Right atrium auricular region (tissue), 2 donors: Measurements from ENCODE around the gene AOPEP. TPM values are rescaled to one million over a fixed set of nuclear protein-coding genes. Genes with fewer than 3 reads are reported as not detected.

Experiments used
- DNase-seq: peaks from one replicate; pipeline ENCODE4 v3.0.0-alpha.2; 2019; ENCODE audit warnings: low spot score
- H3K27ac ChIP-seq, 2 donors: fragments of 200-600 bp; sonication (generic); 1 replicate in 1 of 2; 2 replicates in 1 of 2; pipeline ENCODE4 v1.5.1; 2016 to 2019
- H3K27me3 ChIP-seq, 2 donors: fragments of 200-600 bp; sonication (generic); one replicate each; pipeline versions ENCODE4 v1.5.1 to v1.6.0; 2017 to 2019
- H3K36me3 ChIP-seq: fragments of 200-600 bp; sonication (generic); one replicate; pipeline ENCODE4 v1.5.1; 2016
- H3K4me1 ChIP-seq, 2 donors: fragments of 200-600 bp; sonication (generic); one replicate each; pipeline versions ENCODE4 v1.5.1 to v1.6.0; 2017 to 2019
- H3K4me3 ChIP-seq, 2 donors: fragments of 200-600 bp; sonication (generic); 1 replicate in 1 of 2; 2 replicates in 1 of 2; pipeline ENCODE4 v1.5.1; 2017 to 2019; ENCODE audit warnings: mild to moderate bottlenecking in 1 of 2, moderate library complexity in 1 of 2
- H3K9me3 ChIP-seq, 2 donors: fragments of 200-600 bp; sonication (generic); one replicate each; pipeline ENCODE4 v1.5.1; 2019
- total RNA-seq, 2 donors: library from RNA; depleted of rRNA; stranded (reverse); fragments of >200 nt; gene quantifications; one replicate each; pipeline ENCODE4 v1.1.0, GENCODE V29; 2016
- TF ChIP-seq, protein P1 (sequence below), 2 donors: fragments of 200-600 bp; sonication (generic); IDR thresholded peaks; one replicate each; pipeline ENCODE4 v1.5.1; 2019; ENCODE audit warnings: antibody characterized with exemption in 2 of 2

Gene AOPEP
- total RNA-seq, 2 donors from 2014 or later: 262 to 314 TPM

DNA sequence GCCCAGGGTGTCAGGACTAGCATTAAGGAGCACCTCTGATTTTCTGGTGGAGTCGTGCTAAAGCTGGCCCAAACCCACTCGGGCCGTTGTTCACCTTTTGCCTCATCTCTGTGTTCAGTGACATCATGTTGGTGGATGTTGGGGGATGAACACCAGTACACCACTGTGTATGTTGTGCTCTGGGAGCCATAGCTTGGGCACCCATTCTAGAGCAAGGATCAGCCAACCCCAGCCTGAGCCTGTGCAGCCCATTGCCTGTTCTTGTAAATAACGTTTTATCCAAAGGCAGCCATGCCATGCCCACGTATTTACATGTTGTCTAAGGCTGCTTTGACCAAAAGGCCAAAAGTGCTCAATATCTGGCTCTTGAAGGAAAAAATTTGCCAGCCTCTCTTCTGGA, 345.4 kb downstream of the AOPEP start:
- no peaks in the 10 kb centered on the region for H3K9me3 ChIP-seq
- H3K27ac ChIP-seq: peak overlapping the region; percentile 47 to 58
- no peaks in the 10 kb centered on the region for H3K27me3 ChIP-seq
- H3K4me1 ChIP-seq: peaks cover 0 to 97% of the 10 kb centered on the region in 2 donors
- H3K4me3 ChIP-seq: no peak overlapping the region
- TF ChIP-seq, protein P1, sequence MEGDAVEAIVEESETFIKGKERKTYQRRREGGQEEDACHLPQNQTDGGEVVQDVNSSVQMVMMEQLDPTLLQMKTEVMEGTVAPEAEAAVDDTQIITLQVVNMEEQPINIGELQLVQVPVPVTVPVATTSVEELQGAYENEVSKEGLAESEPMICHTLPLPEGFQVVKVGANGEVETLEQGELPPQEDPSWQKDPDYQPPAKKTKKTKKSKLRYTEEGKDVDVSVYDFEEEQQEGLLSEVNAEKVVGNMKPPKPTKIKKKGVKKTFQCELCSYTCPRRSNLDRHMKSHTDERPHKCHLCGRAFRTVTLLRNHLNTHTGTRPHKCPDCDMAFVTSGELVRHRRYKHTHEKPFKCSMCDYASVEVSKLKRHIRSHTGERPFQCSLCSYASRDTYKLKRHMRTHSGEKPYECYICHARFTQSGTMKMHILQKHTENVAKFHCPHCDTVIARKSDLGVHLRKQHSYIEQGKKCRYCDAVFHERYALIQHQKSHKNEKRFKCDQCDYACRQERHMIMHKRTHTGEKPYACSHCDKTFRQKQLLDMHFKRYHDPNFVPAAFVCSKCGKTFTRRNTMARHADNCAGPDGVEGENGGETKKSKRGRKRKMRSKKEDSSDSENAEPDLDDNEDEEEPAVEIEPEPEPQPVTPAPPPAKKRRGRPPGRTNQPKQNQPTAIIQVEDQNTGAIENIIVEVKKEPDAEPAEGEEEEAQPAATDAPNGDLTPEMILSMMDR (IDR thresholded peaks at IDR 0.05): no peak
- DNase-seq: peak; percentile 53
- peaks cover 58% of the 10 kb centered on the region for H3K36me3 ChIP-seq

DNA sequence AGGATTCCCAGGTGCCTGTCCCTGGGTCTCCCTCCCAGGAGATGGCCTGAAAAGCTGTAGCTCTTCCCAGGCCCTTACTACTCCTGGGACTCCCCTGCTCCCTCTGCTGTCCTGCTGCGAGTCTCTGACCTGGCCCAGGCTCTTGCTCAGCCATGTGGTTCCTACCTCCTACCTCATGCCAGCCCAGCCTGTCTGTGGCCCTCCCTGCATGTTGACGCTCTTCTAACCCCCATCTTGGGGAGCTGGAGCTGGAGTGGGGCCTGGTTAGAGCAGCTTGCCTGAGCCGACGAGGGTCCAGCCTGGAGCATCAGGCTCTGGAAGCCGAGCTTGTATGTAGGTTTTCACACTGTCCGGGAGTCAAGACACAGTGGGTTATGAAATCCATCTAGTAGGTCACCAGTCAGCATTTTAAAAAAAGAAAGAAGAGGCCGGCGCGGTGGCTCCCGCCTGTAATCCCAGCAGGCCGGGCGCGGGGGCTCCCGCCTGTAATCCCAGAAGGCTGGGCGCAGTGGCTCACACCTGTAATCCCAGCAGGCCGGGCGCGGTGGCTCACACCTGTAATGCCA, 346.6 kb downstream of the AOPEP start:
- H3K4me1 ChIP-seq: peaks cover 0 to 97% of the 10 kb centered on the region in 2 donors
- H3K9me3 ChIP-seq: no peaks in the 10 kb centered on the region
- peak overlapping the region; percentile 41 to 58 for H3K27ac ChIP-seq
- TF ChIP-seq, protein P1 (IDR thresholded peaks at IDR 0.05): peak in 1 of 2 donors; percentile 38
- H3K4me3 ChIP-seq: no peak overlapping the region
- H3K36me3 ChIP-seq: peaks cover 58% of the 10 kb centered on the region
- H3K27me3 ChIP-seq: no peaks in the 10 kb centered on the region
- DNase-seq: peak; percentile 55

GRCh38 chr9:95073918-95074317, 347.4 kb downstream of the AOPEP start:
- peak overlapping the region; percentile 52 to 58 for H3K27ac ChIP-seq
- no peak for DNase-seq
- no peaks in the 10 kb centered on the region for H3K27me3 ChIP-seq
- H3K36me3 ChIP-seq: peaks cover 59% of the 10 kb centered on the region
- no peak overlapping the region for H3K4me3 ChIP-seq
- TF ChIP-seq, protein P1 (IDR thresholded peaks at IDR 0.05): no peak
- peaks cover 0 to 98% of the 10 kb centered on the region in 2 donors for H3K4me1 ChIP-seq
- no peaks in the 10 kb centered on the region for H3K9me3 ChIP-seq

DNA sequence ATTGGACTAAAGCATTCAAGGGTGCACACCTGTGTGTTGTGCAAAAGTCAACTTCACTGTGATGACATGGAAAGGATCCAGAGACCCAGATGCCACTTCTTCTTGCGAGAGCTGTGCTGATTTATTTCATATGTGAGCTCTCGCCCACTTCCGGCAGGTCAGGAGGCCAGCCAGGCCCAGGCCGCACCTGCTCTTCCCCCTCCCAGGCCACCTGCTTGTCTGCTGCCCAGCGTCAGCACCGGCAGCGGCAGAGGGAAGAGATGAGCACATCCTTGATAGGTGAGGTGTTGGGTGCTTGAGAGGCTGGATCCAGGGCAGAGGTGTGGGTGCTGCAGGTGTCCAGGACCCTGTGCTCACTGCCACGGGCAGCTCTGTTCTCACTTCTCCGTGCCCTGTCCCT, 348.1 kb downstream of the AOPEP start:
- TF ChIP-seq, protein P1 (IDR thresholded peaks at IDR 0.05): no peak
- peak overlapping the region; percentile 52 to 61 for H3K27ac ChIP-seq
- DNase-seq: peak; percentile 53

GRCh38 chr9:95075700-95076099, 349.2 kb downstream of the AOPEP start:
- H3K27me3 ChIP-seq: no peaks in the 10 kb centered on the region
- peaks cover 47% of the 10 kb centered on the region for H3K36me3 ChIP-seq
- no peak overlapping the region for H3K4me3 ChIP-seq
- peaks cover 0 to 91% of the 10 kb centered on the region in 2 donors for H3K4me1 ChIP-seq
- DNase-seq: peak; percentile 57
- H3K9me3 ChIP-seq: no peaks in the 10 kb centered on the region
- H3K27ac ChIP-seq: peak overlapping the region; percentile 52 to 61
- TF ChIP-seq, protein P1 (IDR thresholded peaks at IDR 0.05): no peak

More for the DNA sequence above, 348.1 kb downstream of the AOPEP start:
- Histone ChIP-seq H3K27me3 (no peaks in the 10 kb centered on the region), H3K4me1 (peaks cover 0 to 97% of the 10 kb centered on the region in 2 donors), H3K9me3 (no peaks in the 10 kb centered on the region), H3K4me3 (no peak overlapping the region), H3K36me3 (peaks cover 52% of the 10 kb centered on the region)

DNA sequence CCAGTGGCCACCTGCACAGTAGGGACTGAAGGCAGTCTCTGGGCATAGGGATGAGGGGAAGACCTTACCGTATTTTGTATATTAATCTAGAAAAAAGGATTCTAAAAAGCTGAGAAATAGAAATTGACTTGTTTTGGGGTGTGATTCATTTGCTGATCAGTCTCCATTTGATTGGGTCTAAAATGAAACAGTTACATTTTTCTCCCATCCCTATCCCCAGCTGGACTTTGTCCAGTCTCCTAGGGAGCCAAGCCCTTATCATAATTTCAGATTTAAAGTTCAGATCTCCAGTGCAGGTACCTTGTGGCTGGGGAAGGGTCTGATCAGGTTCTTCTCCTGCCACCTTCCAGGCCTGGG, 350.2 kb downstream of the AOPEP start:
- no peak for DNase-seq
- H3K27me3 ChIP-seq: no peaks in the 10 kb centered on the region
- no peaks in the 10 kb centered on the region for H3K9me3 ChIP-seq
- peak overlapping the region; percentile 52 to 72 for H3K27ac ChIP-seq
- peaks cover 0 to 90% of the 10 kb centered on the region in 2 donors for H3K4me1 ChIP-seq
- no peak overlapping the region for H3K4me3 ChIP-seq
- H3K36me3 ChIP-seq: peaks cover 53% of the 10 kb centered on the region
- TF ChIP-seq, protein P1 (IDR thresholded peaks at IDR 0.05): no peak
